ENCODE data around the gene NR4A1. TPM values are rescaled to one million over a fixed set of nuclear protein-coding genes. Genes with fewer than 3 reads are reported as not detected.

NR4A1 gene
- polyA plus RNA-seq, 1 donor (not counting 4 experiments of a cell fraction or from before 2014, with no cell fraction given), result 3.9 TPM

DNA sequence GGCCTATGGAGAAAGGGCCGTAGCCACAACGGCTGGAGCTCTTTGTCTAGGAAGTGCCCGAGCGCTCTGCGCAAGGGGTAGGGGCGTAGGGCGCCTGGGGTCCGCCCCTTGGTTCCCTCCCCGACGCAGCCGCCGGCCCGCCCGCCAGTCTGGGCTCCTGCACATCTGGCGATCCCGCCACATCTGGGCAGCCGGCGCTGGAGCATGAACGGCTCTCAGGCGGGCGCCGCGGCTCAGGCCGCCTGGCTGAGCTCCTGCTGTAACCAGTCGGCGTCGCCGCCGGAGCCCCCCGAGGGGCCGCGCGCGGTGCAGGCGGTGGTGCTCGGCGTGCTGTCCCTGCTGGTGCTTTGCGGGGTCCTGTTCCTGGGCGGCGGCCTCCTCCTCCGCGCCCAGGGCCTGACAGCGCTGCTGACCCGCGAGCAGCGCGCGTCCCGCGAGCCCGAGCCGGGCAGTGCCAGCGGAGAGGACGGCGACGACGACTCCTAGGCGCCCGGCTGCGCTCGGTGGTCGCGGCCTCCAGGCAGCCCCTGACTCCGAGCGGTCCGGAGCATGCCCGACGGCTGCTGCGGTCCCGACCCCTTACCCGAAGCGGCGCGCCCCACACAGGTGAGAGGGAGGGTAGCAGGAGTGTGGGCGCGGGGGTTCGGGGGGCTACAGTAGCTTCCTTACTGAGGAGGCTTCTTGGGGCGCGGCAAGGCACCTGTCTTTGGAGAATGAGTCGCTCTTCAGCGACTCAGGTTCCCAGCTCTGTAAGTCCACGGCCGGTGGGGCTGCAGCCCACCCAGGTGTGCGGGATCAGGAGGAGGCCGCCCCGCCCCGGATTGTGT, 28.5 kb downstream of the NR4A1 start, which contains the start of gene SMIM41:
Gene SMIM41 (plus strand): TSS at position 129 of the 827 bp plus-strand sequence. CDS start 76 bp downstream, at position 205.
- H3K36me3 ChIP-seq (ENCODE audit: control insufficient read depth in 2 of 2, extremely low read depth in 1 of 2, insufficient read depth in 2 of 2, low read length in 2 of 2), result peaks cover 17 to 18% of the 10 kb centered on the region in 2 experiments
- H4K20me1 ChIP-seq (ENCODE audit: control insufficient read depth, extremely low read depth, insufficient read depth, low read length), result peaks cover 7% of the 10 kb centered on the region
- no peaks in the 10 kb centered on the region for H3K4me1 ChIP-seq (ENCODE audit: control insufficient read depth, extremely low read depth, insufficient read depth, low read length)
- dilution Hi-C loops (cut with MboI; ENCODE audit: extremely low pct_ligation_motif_present, low sequenced_read_pairs), result no loop called here
- no peaks in the 10 kb centered on the region for H3K9me1 ChIP-seq (ENCODE audit: control insufficient read depth, extremely low read depth, insufficient read depth, low read length)
- no peak within 1 kb of the TSS for H3K4me2 ChIP-seq (ENCODE audit: control insufficient read depth, extremely low read depth, insufficient read depth, low read depth, low read length)
- peaks cover 18% of the 10 kb centered on the region for H3K79me2 ChIP-seq (ENCODE audit: control insufficient read depth, insufficient read depth, low read length)
- TF ChIP-seq EZH2 (IDR thresholded peaks at IDR 0.05; ENCODE audit: low read length), result no peak
- TF ChIP-seq, protein P1, sequence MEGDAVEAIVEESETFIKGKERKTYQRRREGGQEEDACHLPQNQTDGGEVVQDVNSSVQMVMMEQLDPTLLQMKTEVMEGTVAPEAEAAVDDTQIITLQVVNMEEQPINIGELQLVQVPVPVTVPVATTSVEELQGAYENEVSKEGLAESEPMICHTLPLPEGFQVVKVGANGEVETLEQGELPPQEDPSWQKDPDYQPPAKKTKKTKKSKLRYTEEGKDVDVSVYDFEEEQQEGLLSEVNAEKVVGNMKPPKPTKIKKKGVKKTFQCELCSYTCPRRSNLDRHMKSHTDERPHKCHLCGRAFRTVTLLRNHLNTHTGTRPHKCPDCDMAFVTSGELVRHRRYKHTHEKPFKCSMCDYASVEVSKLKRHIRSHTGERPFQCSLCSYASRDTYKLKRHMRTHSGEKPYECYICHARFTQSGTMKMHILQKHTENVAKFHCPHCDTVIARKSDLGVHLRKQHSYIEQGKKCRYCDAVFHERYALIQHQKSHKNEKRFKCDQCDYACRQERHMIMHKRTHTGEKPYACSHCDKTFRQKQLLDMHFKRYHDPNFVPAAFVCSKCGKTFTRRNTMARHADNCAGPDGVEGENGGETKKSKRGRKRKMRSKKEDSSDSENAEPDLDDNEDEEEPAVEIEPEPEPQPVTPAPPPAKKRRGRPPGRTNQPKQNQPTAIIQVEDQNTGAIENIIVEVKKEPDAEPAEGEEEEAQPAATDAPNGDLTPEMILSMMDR (optimal IDR thresholded peaks at IDR 0.05 in 1 of 3, IDR thresholded peaks at IDR 0.05 in 1 of 3, conservative IDR thresholded peaks at IDR 0.05 in 1 of 3; ENCODE audit: extremely low read depth in 1 of 3, insufficient read depth in 2 of 3, low read length in 3 of 3), result no peak
- H2AFZ ChIP-seq (ENCODE audit: control insufficient read depth, low read length), result no peak within 1 kb of the TSS
- no peaks in the 10 kb centered on the region for H3K9me3 ChIP-seq (ENCODE audit: control insufficient read depth, low read depth, low read length)
- H3K27ac ChIP-seq (ENCODE audit: control insufficient read depth, insufficient read depth, low read length), result no peak within 1 kb of the TSS
- FAIRE-seq (no peak), DNase-seq (ENCODE audit: low read depth, low spot score) (no peak)
- no peaks in the 10 kb centered on the region for H3K27me3 ChIP-seq (ENCODE audit: control insufficient read depth, extremely low read depth, insufficient read depth, low read length)
- H3K9ac ChIP-seq (ENCODE audit: control insufficient read depth, extremely low read depth, insufficient read depth, low read length), result no peak within 1 kb of the TSS
- H3K4me3 ChIP-seq (ENCODE audit: control insufficient read depth in 2 of 3, extremely low read depth in 1 of 3, insufficient read depth in 2 of 3, low read depth in 1 of 3, low read length in 3 of 3), result no peak within 1 kb of the TSS

DNA sequence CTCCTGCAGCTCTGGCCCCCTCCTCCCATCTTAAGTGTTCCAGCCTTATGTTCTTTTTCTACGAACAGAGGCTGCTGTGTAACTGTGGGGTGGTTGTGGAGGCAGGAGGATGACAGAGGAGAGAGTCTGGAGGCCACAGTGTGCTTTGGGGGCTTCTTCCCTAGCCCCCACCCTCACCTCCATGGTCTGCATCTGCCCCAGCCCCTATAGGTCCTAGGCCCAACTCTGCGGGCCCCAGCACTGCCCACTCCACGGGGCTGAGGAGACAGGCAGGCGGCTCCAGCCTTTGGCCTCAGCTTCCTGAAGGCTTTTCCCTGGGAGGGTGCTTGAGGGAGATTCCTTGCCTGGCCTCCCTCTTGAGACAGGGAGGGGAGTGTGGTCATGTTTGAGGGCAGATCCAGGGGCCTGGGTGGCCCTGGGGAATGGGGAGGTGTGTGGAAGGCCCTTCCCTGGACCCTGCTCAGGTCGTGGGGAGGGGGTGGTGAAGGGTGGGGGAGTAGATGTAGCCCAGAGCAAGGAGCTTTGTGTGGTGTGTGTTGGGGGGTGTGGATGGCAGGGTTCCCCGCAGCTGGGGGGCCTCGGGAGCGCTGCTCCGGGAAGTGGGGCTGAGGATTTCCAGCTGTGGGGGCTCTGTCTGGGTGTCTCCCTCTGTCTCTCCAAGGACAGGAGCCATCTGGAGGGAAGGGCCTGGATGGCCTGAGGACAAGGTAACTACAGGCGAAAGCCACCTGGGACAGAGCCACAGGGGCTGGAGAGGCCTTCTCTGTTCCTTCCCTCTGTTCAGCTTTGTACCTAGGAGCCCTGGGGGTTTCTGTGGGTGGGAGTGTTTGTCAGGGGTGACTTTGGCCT, 29.4 kb downstream of the NR4A1 start:
- no peak for FAIRE-seq
- no peak overlapping the region for H3K27ac ChIP-seq (ENCODE audit: control insufficient read depth, insufficient read depth, low read length)
- peaks cover 10 to 11% of the 10 kb centered on the region in 2 experiments for H3K36me3 ChIP-seq (ENCODE audit: control insufficient read depth in 2 of 2, extremely low read depth in 1 of 2, insufficient read depth in 2 of 2, low read length in 2 of 2)
- H3K27me3 ChIP-seq (ENCODE audit: control insufficient read depth, extremely low read depth, insufficient read depth, low read length), result no peaks in the 10 kb centered on the region
- H4K20me1 ChIP-seq (ENCODE audit: control insufficient read depth, extremely low read depth, insufficient read depth, low read length), result peaks cover 7% of the 10 kb centered on the region
- H3K9me3 ChIP-seq (ENCODE audit: control insufficient read depth, low read depth, low read length), result no peaks in the 10 kb centered on the region
- H3K4me2 ChIP-seq (ENCODE audit: control insufficient read depth, extremely low read depth, insufficient read depth, low read depth, low read length), result no peak overlapping the region
- no peaks in the 10 kb centered on the region for H3K9me1 ChIP-seq (ENCODE audit: control insufficient read depth, extremely low read depth, insufficient read depth, low read length)
- H2AFZ ChIP-seq (ENCODE audit: control insufficient read depth, low read length), result no peak overlapping the region
- no peak for TF ChIP-seq EZH2 (IDR thresholded peaks at IDR 0.05; ENCODE audit: low read length)
- TF ChIP-seq, protein P1 (optimal IDR thresholded peaks at IDR 0.05 in 1 of 3, IDR thresholded peaks at IDR 0.05 in 1 of 3, conservative IDR thresholded peaks at IDR 0.05 in 1 of 3; ENCODE audit: extremely low read depth in 1 of 3, insufficient read depth in 2 of 3, low read length in 3 of 3), result no peak
- no peak overlapping the region for H3K4me3 ChIP-seq (ENCODE audit: control insufficient read depth in 2 of 3, extremely low read depth in 1 of 3, insufficient read depth in 2 of 3, low read depth in 1 of 3, low read length in 3 of 3)
- dilution Hi-C loops (cut with MboI; ENCODE audit: extremely low pct_ligation_motif_present, low sequenced_read_pairs), result no loop called here
- no peak overlapping the region for H3K9ac ChIP-seq (ENCODE audit: control insufficient read depth, extremely low read depth, insufficient read depth, low read length)
- DNase-seq (ENCODE audit: low read depth, low spot score), result no peak
- H3K79me2 ChIP-seq (ENCODE audit: control insufficient read depth, insufficient read depth, low read length), result peaks cover 10% of the 10 kb centered on the region
- no peaks in the 10 kb centered on the region for H3K4me1 ChIP-seq (ENCODE audit: control insufficient read depth, extremely low read depth, insufficient read depth, low read length)

All from keratinocyte (primary cell).